Embryonic facial prominence (tissue), 1 donor: ENCODE measurements around the gene CCDC51.
"Not testable (repeated sequence)": the region's sequence is repeated elsewhere in the genome, so short reads cannot be mapped to it uniquely, and the experiment has no call there.

Experiments
- DNase-seq: peaks from one replicate; pipeline ENCODE4 v3.0.0-alpha.2; 2016; ENCODE audit errors: extremely low spot score

The CCDC51 gene

DNA sequence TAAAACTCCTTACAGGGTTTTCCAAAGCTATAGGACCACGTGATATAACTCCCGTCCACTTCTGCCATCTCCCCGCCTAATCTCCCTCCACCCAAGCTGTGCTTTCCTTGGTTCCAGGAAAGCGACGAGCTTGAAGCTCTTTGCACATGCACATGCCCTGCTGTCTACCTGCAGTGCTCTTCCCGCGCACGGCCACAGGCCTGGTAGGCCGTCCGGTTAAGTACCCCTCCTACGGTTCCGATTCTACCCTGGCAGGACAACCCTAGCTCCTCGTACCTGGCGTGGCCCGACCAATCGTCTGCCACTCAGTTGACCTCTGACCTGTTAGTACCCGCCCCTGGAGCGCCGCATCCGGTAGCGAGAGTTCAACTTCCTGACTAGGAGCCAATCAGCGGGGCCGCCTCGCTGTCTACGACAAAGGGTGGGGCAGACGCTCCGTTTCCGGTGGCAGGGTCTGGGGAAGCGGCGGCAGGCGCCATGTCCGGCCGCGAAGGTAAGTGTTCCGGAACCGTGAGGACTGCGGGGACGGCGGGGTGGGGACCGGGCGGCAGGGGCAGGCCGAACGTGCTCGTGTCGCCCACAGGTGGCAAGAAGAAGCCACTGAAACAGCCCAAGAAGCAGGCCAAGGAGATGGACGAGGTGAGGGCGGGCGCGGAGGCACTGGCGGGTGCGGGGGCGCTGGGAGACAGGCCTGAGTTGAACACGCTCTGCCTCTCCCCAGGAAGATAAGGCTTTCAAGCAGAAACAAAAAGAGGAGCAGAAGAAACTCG lies at the start of gene CCDC51, which contains the start of gene TMA7:
Gene CCDC51, minus strand, starts transcription at position 300 of the 770 bp plus-strand sequence. CDS start 4,991 bp downstream, outside the sequence.
Gene TMA7, plus strand, starts transcription at position 438 of the 770 bp plus-strand sequence. Its CDS starts 40 bp downstream, at position 478.
- DNase-seq, result peak; percentile 95

DNA sequence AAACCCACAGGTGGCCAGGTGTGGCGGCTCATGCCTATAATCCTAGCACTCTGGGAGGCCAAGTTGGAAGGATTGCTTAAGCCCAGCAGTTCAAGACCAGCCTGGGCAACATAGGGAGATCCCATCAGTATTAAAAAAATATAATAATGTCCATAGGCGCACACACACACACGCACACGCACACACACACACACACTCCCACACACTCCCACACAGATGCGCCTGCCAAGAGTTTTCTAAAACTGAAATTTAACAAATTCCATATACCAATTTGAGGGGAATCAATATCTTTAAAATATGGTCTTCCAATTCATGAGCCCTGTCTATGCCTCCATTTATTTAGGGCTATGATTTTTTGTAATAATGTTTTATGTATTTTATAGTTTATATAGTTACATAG lies 47.0 kb upstream of the CCDC51 start:
- no peak for DNase-seq

GRCh38 chr3:48482822-48483221 lies 42.9 kb upstream of the CCDC51 start:
- DNase-seq, result not testable (repeated sequence)

DNA sequence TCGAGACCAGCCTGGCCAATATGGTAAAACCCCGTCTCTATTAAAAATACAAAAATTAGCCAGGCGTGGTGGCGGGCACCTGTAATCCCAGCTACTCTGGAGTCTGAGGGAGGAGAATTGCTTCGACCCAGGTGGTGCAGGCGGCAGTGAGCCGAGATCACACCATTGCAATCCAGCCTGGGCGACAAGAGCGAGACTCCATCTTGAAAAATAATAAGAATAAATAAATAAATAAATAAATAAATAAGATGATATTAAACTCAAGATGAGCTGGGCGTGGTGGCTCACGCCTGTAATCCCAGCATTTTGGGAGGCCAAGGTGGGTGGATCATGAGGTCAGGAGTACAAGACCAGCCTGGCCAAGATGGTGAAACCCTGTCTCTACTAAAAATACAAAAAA lies 41.0 kb upstream of the CCDC51 start:
- DNase-seq, result not testable (repeated sequence)

DNA sequence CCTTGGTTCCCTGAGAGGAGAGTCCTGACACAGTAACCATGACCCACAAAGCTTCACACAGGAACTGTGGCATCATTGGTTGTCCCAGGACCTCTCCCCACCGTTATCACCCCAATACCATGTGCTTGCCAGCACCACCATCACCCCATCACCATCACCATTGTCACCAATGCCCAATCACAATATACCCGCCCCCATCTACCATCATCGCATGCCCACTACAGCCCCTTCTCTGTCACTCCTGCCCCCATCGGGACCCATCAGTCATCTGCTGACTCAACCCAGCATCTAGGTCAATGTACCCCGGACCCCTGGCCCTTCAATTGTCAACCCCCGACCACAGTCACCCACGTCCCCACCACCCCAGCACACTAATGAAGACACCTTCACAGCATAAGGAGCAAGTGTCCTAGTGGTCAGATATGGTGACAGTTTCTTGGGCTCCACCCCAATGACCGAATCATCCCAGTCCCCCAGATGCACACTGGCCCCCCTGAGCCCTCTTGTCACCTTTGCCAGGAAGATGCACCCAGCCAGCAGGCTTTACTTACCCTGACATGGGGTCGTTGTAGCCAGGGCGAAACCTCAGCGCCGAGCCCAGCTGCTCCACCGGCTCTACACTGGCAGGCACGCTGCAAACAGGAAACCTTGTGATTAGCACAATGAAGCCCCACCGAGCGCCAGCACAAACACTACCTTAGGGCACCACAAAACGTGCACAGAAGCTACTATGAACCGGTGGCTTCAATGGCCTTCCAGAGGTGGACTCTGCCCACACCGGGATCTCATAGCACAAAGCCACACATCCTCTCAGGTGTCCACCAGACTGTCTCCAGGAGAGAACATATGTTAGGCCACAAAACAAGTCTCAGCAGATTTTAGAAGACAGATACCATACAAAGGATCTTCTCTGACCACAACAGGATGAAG lies 39.0 kb upstream of the CCDC51 start:
- no peak for DNase-seq

DNA sequence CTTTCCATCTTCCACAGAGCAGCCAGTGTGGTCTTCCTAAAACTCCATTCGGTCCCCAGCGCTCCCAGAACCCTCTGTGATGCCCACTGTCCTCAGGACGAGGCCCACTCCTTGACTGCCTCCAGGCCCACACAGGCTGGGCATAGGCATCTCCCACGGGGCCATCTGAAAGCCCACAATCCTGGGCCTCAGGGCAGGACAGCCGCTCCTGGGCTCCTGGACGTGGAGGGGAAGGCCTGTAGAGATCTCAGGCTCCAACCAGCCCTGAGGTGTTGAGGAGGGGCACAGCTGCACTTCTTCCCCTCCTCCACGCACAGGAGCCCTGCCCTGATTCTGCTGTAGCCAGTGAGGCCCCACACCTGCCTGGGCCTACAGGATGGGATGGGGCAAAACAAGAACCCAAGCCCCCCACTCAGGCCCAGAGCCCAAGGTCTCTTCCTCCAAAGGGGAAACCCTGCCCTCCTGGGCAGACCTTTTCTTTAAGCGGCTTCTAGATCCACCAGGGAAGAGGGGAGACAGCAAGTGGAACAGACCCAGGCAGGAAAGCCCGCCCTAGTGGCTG lies 38.1 kb upstream of the CCDC51 start:
- DNase-seq, result no peak

- DNase-seq, result no peak
These were observed 36.6 kb upstream of the CCDC51 start for GRCh38 chr3:48476426-48477053.

DNA sequence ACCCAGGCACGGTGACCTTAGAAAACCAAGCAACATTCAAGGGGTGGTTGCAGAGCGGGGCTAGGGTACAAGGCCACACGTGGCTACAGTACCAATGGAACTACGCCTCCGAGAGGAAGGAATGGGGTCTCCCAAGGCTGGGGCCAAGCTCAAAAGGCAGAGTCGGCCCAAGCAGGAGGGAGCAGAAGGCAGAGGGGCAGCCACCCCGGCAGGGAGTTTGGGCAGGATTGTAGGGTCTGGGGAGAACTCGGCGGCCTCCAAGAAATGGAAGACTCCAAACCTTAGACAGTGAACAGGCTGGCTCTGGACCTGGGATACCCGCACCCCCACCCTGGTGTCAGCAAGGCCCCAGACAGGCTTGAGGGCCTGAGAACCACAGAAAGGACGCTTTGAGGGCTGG lies 35.3 kb upstream of the CCDC51 start:
- no peak for DNase-seq

- DNase-seq, result no peak
These were observed 34.7 kb upstream of the CCDC51 start for GRCh38 chr3:48474619-48475018.

- DNase-seq, result not testable (repeated sequence)
These were observed 34.1 kb upstream of the CCDC51 start for GRCh38 chr3:48474031-48474430.

DNA sequence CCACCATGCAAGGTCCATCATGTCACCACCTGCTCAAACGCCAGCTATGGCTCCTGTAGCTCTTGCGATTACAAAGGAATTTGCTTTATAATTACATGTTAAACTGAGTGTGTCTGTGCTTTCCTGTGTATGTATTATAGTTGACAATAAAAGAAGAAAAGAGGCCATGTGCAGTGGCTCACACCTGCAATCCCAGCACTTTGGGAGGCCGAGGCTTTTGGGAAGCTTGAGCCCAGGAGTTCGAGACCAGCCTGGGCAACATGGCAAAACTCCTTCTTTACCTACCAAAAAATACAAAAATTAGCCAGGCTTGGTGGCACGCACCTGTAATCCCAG lies 33.7 kb upstream of the CCDC51 start:
- no peak for DNase-seq

DNA sequence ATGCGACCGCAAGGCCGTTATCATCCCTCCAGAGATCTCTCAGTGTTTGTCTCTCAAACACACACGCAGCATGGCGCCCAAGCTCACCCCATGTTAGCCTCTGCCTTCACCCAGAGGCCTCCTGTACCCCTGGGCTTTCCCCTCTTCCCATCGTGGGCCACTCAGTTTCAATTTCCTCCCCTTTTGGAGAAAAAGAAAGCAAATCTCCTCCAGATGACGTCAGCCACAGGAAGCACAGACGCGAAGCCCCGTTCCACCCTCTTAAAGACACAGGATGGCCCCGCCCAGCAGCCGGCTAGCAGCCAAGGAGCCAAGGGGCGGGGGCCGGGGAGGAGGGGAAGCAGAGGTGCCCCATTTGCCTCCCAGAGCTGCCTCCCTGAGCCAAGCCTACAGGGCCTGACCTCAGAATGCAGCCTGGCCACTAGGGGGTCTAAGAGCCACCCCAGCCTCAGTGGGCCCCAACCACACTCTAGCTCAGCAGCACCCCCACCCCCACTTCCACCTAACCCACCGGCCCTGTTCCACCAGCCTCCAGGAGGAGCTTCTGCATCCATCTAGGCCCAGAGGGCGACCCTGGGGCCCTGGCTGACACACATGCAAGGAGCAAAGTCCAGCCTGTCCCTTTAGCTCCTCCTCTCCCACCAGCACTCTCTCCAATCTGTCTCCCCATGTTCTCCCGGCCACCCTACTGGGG lies 33.2 kb upstream of the CCDC51 start:
- DNase-seq, result peak; percentile 89

DNA sequence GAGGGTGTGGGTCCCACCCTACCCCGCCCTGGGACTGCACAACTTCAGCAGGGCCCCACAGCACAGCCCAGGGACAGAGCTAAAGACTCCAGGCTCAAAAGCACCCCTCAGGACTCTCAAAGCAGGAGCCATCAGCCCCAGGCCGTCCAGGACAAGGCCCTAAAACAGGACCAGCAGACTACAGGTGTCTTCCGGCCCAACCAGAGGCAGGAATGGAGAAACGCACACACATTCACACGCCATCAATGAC lies 32.7 kb upstream of the CCDC51 start:
- no peak for DNase-seq

DNA sequence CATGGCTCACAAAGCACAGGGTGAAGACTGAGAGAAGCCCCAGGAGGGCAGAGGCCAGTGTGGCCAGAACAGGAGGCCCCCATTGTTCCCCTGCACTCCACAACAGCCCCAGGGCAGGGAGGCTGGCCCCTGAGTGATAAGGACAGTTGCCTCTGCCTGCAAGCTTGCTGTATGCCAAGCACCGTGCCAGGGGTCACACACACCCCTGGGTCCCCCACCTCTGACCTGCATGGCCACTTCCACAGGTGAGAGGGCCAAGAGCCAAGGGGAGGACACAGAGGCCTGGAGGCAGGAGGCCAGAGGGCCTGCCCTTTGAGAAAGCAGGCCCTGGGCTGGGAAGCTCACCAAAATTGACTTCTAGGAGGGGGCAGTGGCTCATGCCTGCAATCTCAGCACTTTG lies 30.4 kb upstream of the CCDC51 start:
- DNase-seq, result no peak

DNA sequence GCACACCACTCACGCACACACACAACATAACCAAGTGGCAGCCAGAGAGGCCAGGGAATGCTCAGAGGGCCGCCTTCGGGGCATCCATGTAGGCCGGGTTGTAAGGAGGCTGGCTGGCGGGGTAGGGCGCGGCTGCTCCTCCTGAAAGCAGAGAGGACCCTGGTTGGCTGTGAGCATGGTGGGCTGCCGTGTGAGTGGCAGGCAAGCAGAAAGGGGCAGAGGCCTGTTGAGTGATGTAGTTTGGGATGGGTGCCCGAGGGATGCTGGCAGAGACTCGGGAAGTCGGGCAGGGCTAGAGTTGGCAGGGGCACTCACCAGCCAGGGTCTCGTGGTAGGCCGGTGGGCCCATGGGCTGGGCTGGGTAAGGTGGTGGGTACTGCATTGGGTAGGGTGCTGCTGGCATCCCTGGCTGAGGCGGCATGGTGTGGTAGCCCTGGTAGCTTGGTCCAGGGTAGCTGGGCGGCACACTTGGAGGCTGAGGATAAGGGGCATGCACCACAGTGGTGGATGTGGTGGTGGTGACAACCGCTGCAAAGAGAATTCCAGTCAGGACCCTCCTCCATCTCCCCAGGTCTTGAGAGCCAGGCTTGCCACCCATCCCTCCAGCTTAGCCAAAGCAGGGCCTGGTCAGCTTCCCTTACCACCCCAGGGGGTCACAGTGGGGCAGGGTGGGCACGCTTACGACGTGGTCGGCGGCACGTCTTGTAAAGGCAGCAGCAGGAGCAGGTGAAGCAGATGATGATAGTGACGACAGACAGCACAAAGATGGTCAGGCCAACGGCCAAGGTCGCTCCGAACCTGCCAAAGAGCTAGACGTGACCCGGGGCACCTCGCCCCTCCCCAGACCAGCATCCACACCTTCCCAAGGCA lies 29.4 kb upstream of the CCDC51 start:
- DNase-seq, result no peak

GRCh38 chr3:48468329-48468731 lies 28.4 kb upstream of the CCDC51 start:
- no peak for DNase-seq

- DNase-seq, result no peak
These were observed 27.8 kb upstream of the CCDC51 start for GRCh38 chr3:48467473-48468267.

DNA sequence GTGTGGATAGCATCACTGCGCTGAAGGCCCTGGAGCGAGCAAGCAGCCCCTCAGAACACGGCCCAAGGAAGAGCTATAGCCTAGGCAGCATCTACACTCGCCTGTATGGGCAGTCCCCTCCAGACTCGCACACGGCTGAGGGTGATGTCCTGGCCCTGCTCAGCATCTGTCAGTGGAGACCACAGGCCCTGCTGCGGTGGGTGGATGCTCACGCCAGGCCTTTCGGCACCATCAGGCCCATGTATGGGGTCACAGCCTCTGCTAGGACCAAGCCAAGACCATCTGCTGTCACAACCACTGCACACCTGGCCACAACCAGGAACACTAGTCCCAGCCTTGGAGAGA lies 27.2 kb upstream of the CCDC51 start:
- DNase-seq, result no peak

- DNase-seq, result no peak
These were observed 26.6 kb upstream of the CCDC51 start for GRCh38 chr3:48466386-48467109.
